Endothelial cell of umbilical vein (primary cell): Measurements from ENCODE around the gene ZNF100. TPM values are rescaled to one million over a fixed set of nuclear protein-coding genes. Genes with fewer than 3 reads are reported as not detected.

Experiments used
- BruUV-seq: library from RNA; stranded (reverse); fragments of 400-500 nt; replicated peaks from 2 replicates; lab custom pipeline; 2021; lab: Mats Ljungman, UMichigan
- CTCF ChIA-PET: fragments of 300-600, 350-600 bp; sonication (Branson Sonifier 250); formaldehyde crosslinking; loops from one replicate; lab custom pipeline; 2021; ENCODE audit warnings: antibody characterized with exemption, inconsistent platforms; lab: Charles Lee
- POLR2A ChIA-PET: fragments of 300-600, 350-600 bp; sonication (Branson Sonifier 250); formaldehyde crosslinking; loops from one replicate; lab custom pipeline; 2021; ENCODE audit warnings: antibody characterized with exemption, inconsistent platforms; lab: Charles Lee
- DNase-seq: peaks from one replicate; pipeline ENCODE4 v3.0.0-alpha.2; 2011; ENCODE audit warnings: low read depth, low spot score
- FAIRE-seq: peaks from 2 replicates; lab custom pipeline; 2011; peaks lifted over from hg19 to GRCh38; lab: Jason Lieb, UNC
- H2AFZ ChIP-seq: 2 replicates; pipeline ENCODE4 v1.6.0; 2012; ENCODE audit warnings: low read depth, low read length, control low read depth, inconsistent platforms
- H3K27ac ChIP-seq: 2 replicates; pipeline ENCODE4 v1.5.1; 2011; ENCODE audit warnings: low read depth, mild to moderate bottlenecking, control low read depth, low read length, moderate library complexity; ENCODE audit not compliant: insufficient read depth
- H3K27me3 ChIP-seq, 2 experiments: 2 replicates each; pipeline versions ENCODE4 v1.6.0 to v1.6.1; 2011; ENCODE audit warnings: low read length in 2 of 2, mixed read lengths in 1 of 2; ENCODE audit not compliant: control insufficient read depth in 2 of 2, insufficient read depth in 2 of 2
- H3K36me3 ChIP-seq, 2 experiments: 2 replicates in 1 of 2; 3 replicates in 1 of 2; pipeline ENCODE4 v1.5.1; 2011; ENCODE audit warnings: low read length in 2 of 2, mild to moderate bottlenecking in 1 of 2, moderate library complexity in 1 of 2; ENCODE audit not compliant: control insufficient read depth in 2 of 2, insufficient read depth in 2 of 2; ENCODE audit errors: extremely low read depth in 1 of 2
- H3K4me1 ChIP-seq: 3 replicates; pipeline ENCODE4 v1.5.1; 2011; ENCODE audit warnings: mild to moderate bottlenecking, low read length; ENCODE audit not compliant: control insufficient read depth, insufficient read depth; ENCODE audit errors: extremely low read depth
- H3K4me2 ChIP-seq: 2 replicates; pipeline ENCODE4 v1.6.1; 2011; ENCODE audit warnings: low read length, control low read depth, mixed read lengths; ENCODE audit not compliant: insufficient read depth
- H3K4me3 ChIP-seq, 3 experiments: fragments of 200-600 bp in 1 of 3; sonication (generic), shearing (Covaris generic) in 1 of 3; replicated peaks in 1 of 3; 2 replicates each; pipeline ENCODE4 v1.5.1; 2011 to 2016; ENCODE audit warnings: control low read depth in 3 of 3, low read length in 3 of 3, mild to moderate bottlenecking in 2 of 3, inconsistent platforms in 1 of 3, low read depth in 1 of 3, moderate library complexity in 1 of 3; ENCODE audit not compliant: insufficient read depth in 1 of 3
- H3K79me2 ChIP-seq: 2 replicates; pipeline ENCODE4 v1.6.0; 2012; ENCODE audit warnings: low read length, inconsistent platforms; ENCODE audit not compliant: control insufficient read depth, insufficient read depth
- H3K9ac ChIP-seq: replicated peaks from 2 replicates; pipeline ENCODE3; 2011; ENCODE audit warnings: low read length, control low read depth; ENCODE audit not compliant: insufficient read depth; ENCODE audit errors: extremely low read depth
- H3K9me1 ChIP-seq: replicated peaks from 3 replicates; pipeline ENCODE4 v1.6.0; 2011; ENCODE audit warnings: mild to moderate bottlenecking, low read length; ENCODE audit not compliant: control insufficient read depth, insufficient read depth; ENCODE audit errors: extremely low read depth
- H3K9me3 ChIP-seq: replicated peaks from 2 replicates; pipeline ENCODE4 v1.5.1; 2012; ENCODE audit warnings: low read length, inconsistent platforms; ENCODE audit not compliant: control insufficient read depth, insufficient read depth
- H4K20me1 ChIP-seq: replicated peaks from 2 replicates; pipeline ENCODE3; 2011; ENCODE audit warnings: mild to moderate bottlenecking, low read length; ENCODE audit not compliant: control insufficient read depth, insufficient read depth; ENCODE audit errors: extremely low read depth
- CTCF ChIP-seq, 2 donors: IDR thresholded peaks; 1 replicate in 1 of 2; 2 replicates in 1 of 2; pipeline ENCODE4 v1.5.1; 2011; ENCODE audit warnings: low read length in 2 of 2, mild to moderate bottlenecking in 2 of 2, moderate library complexity in 2 of 2, control low read depth in 1 of 2, inconsistent platforms in 1 of 2, low read depth in 1 of 2; ENCODE audit not compliant: insufficient read depth in 1 of 2; ENCODE audit errors: extremely low read depth in 1 of 2
- EZH2 ChIP-seq: IDR thresholded peaks from 2 replicates; pipeline ENCODE4 v1.6.1; 2012; ENCODE audit warnings: borderline replicate concordance, low read depth, mild to moderate bottlenecking, moderate library complexity, low read length, inconsistent platforms; ENCODE audit not compliant: severe bottlenecking
- FOS ChIP-seq: IDR thresholded peaks from 2 replicates; pipeline ENCODE4 v1.6.1; 2011; ENCODE audit warnings: mild to moderate bottlenecking, low read length, moderate library complexity, borderline replicate concordance; ENCODE audit not compliant: insufficient read depth
- GATA2 ChIP-seq: IDR thresholded peaks from 2 replicates; pipeline ENCODE4 v1.7.0; 2011; ENCODE audit warnings: low read depth, mild to moderate bottlenecking, moderate library complexity, mixed read lengths, low read length; ENCODE audit not compliant: insufficient read length, insufficient read depth
- JUN ChIP-seq: IDR thresholded peaks from 2 replicates; pipeline ENCODE4 v1.6.1; 2011; ENCODE audit warnings: borderline replicate concordance, low read depth; ENCODE audit not compliant: insufficient read length, insufficient read depth
- MAX ChIP-seq: IDR thresholded peaks from 2 replicates; pipeline ENCODE4 v1.6.1; 2011; ENCODE audit not compliant: insufficient read depth, insufficient read length
- MYC ChIP-seq: IDR thresholded peaks from one replicate; pipeline ENCODE4 v1.6.1; 2011; ENCODE audit warnings: mild to moderate bottlenecking, low read depth, low read length
- POLR2A ChIP-seq: IDR thresholded peaks from 2 replicates; pipeline ENCODE4 v1.6.1; 2012; ENCODE audit warnings: low read depth, mild to moderate bottlenecking, control low read depth, low read length
- POLR2AphosphoS5 ChIP-seq: IDR thresholded peaks from 2 replicates; pipeline ENCODE4 v1.6.1; 2012; ENCODE audit warnings: low read depth, mild to moderate bottlenecking, control low read depth, low read length, moderate library complexity; ENCODE audit not compliant: insufficient read depth
- dilution Hi-C: fragments of 300-500 bp; cut with MboI; formaldehyde crosslinking; loops from one replicate; pipeline ENCODE4 v1.15.0; 2019; ENCODE audit warnings: low sequenced_read_pairs; ENCODE audit not compliant: extremely low pct_ligation_motif_present
- intact Hi-C: fragments of 100-400 bp; cut with micrococcal nuclease; formaldehyde crosslinking; loops from one replicate; pipeline ENCODE4 v1.10.0; 2022
- polyA plus RNA-seq, 4 experiments: library from polyadenylated mRNA; depleted of rRNA in 3 of 4; stranded (reverse) in 3 of 4; unstranded in 1 of 4; fragments of >200 nt; gene quantifications; 2 replicates each; pipeline versions ENCODE4 v1.2.1 to v1.2.3, GENCODE V29; 2011 to 2012; ENCODE audit warnings: missing spikeins in 1 of 4
- total RNA-seq: library from RNA; stranded (reverse); gene quantifications from 2 replicates; pipeline ENCODE4 v1.2.3, GENCODE V29; 2021

The ZNF100 gene
- total and polyA plus RNA-seq, 2 donors (not counting 3 experiments of a cell fraction or from before 2014, with no cell fraction given): 1.8 to 12.7 TPM

- Histone ChIP-seq H3K9me1 (no peaks in the 10 kb centered on the region), H3K27ac (no peak overlapping the region), H3K4me3 (no peak overlapping the region), H3K27me3 (no peaks in the 10 kb centered on the region), H4K20me1 (no peaks in the 10 kb centered on the region), H3K36me3 (peaks cover 3 to 4% of the 10 kb centered on the region in 2 experiments), H3K4me1 (no peaks in the 10 kb centered on the region), H3K4me2 (no peak overlapping the region), H3K9me3 (no peaks in the 10 kb centered on the region), H2AFZ (no peak overlapping the region), H3K9ac (no peak overlapping the region), H3K79me2 (peaks cover 8% of the 10 kb centered on the region)
- DNase-seq (no peak), FAIRE-seq (no peak)
- TF ChIP-seq POLR2AphosphoS5: no peak
- no TSS peak for BruUV-seq
- CTCF ChIA-PET: no interaction called here
- intact Hi-C loops (no loop called here), dilution Hi-C loops (no loop called here)
- POLR2A ChIA-PET: no interaction called here
These were observed 18.3 kb downstream of the ZNF100 start for GRCh38 chr19:21749090-21749489.

DNA sequence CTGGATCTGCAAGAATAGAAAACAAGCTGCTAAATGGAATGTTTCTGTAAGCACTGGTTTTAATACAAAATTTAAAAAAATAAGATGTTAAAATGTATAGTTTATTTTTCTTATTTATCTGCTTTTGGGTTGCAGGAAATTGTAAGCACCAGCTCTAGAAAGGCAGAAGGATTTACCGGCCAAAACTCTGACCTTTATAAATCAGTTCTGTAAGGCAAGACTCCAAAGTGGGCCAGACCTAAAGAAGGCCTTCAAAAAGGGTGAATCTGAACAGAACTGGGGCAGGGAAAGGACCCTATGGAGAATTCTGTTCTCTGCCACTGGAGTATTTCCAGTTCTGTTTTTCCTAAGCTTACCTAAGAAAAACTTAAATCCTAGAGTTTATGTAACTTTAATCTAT, 19.3 kb downstream of the ZNF100 start:
- ChIA-PET CTCF (no interaction called here), POLR2A (no interaction called here)
- no peaks in the 10 kb centered on the region for H3K9me3 ChIP-seq
- dilution Hi-C loops (no loop called here), intact Hi-C loops (no loop called here)
- FAIRE-seq (no peak), DNase-seq (no peak)
- H3K36me3 ChIP-seq: peaks cover 3 to 4% of the 10 kb centered on the region in 2 experiments
- BruUV-seq: no TSS peak
- H3K9ac ChIP-seq: no peak overlapping the region
- no peak overlapping the region for H2AFZ ChIP-seq
- H3K4me3 ChIP-seq: no peak overlapping the region
- H3K27me3 ChIP-seq: no peaks in the 10 kb centered on the region
- H3K4me2 ChIP-seq: no peak overlapping the region
- H4K20me1 ChIP-seq: no peaks in the 10 kb centered on the region
- peaks cover 8% of the 10 kb centered on the region for H3K79me2 ChIP-seq
- H3K27ac ChIP-seq: no peak overlapping the region
- TF ChIP-seq POLR2A: no peak
- TF ChIP-seq EZH2: no peak
- no peak for TF ChIP-seq JUN
- no peak for TF ChIP-seq FOS
- no peak for TF ChIP-seq MAX
- TF ChIP-seq MYC: no peak
- TF ChIP-seq POLR2AphosphoS5: no peak
- TF ChIP-seq GATA2: no peak
- TF ChIP-seq CTCF (IDR thresholded peaks at IDR 0.05; ENCODE audit: extremely low read depth in 1 of 2, insufficient read depth in 1 of 2, low read depth in 1 of 2, low read length in 2 of 2): no peak
- no peaks in the 10 kb centered on the region for H3K9me1 ChIP-seq
- no peaks in the 10 kb centered on the region for H3K4me1 ChIP-seq
